HepG2 (cell line): ENCODE data around the gene AREL1. TPM values are rescaled to one million over a fixed set of nuclear protein-coding genes. Genes with fewer than 3 reads are reported as not detected.
A peak's percentile ranks its signal among the peaks of the same experiment; 100 is the strongest.

Experiments used
- FOXC1 ChIP-seq: sonication (generic); formaldehyde crosslinking; IDR thresholded peaks from 2 replicates; pipeline ENCODE4 v1.8.0; 2022; ENCODE audit warnings: mild to moderate bottlenecking, missing genetic modification reagents, borderline replicate concordance
- GATAD2A ChIP-seq: IDR thresholded peaks from 2 replicates; pipeline ENCODE4 v1.6.1; 2016
- HNF1B ChIP-seq: sonication (generic); formaldehyde crosslinking; IDR thresholded peaks from 2 replicates; pipeline ENCODE4 v1.5.1; 2020; ENCODE audit warnings: mild to moderate bottlenecking, moderate library complexity, missing genetic modification reagents
- IRF2 ChIP-seq: IDR thresholded peaks from 2 replicates; pipeline ENCODE4 v1.6.1; 2018; ENCODE audit warnings: missing genetic modification reagents, missing compliant biosample characterization
- MXI1 ChIP-seq: IDR thresholded peaks from 3 replicates; pipeline ENCODE4 v1.6.1; 2012; ENCODE audit warnings: low read depth, low read length, inconsistent platforms, borderline replicate concordance
- NFAT5 ChIP-seq: sonication (generic); formaldehyde crosslinking; IDR thresholded peaks from 2 replicates; pipeline ENCODE4 v1.4.0; 2020; ENCODE audit warnings: missing genetic modification reagents
- NFE2L2 ChIP-seq: fragments of 150-350 bp; IDR thresholded peaks from 2 replicates; pipeline ENCODE4 v1.6.1; 2014; ENCODE audit warnings: low read length
- PHF5A ChIP-seq: IDR thresholded peaks from one replicate; pipeline ENCODE4 v1.6.1; 2018; ENCODE audit warnings: low read depth, missing genetic modification reagents; ENCODE audit not compliant: unreplicated experiment
- RELA ChIP-seq: sonication (generic); formaldehyde crosslinking; IDR thresholded peaks from 2 replicates; pipeline ENCODE4 v1.4.0; 2020; ENCODE audit warnings: missing genetic modification reagents
- SAFB2 ChIP-seq: sonication (generic); formaldehyde crosslinking; IDR thresholded peaks from 2 replicates; pipeline ENCODE4 v1.5.1; 2020; ENCODE audit warnings: missing genetic modification reagents, low read depth, mild to moderate bottlenecking, borderline replicate concordance
- SIN3A ChIP-seq: IDR thresholded peaks from 2 replicates; pipeline ENCODE4 v1.6.1; 2011; ENCODE audit warnings: low read depth, mild to moderate bottlenecking, control low read depth, low read length, borderline replicate concordance
- SMAD1 ChIP-seq: sonication (generic); formaldehyde crosslinking; IDR thresholded peaks from 2 replicates; pipeline ENCODE4 v1.4.0; 2020; ENCODE audit warnings: missing genetic modification reagents, low read depth, mild to moderate bottlenecking, borderline replicate concordance
- SPEN ChIP-seq: sonication (generic); formaldehyde crosslinking; IDR thresholded peaks from 2 replicates; pipeline ENCODE4 v1.5.1; 2020; ENCODE audit warnings: low read depth, mild to moderate bottlenecking, missing genetic modification reagents
- SSRP1 ChIP-seq: IDR thresholded peaks from 2 replicates; pipeline ENCODE4 v1.6.1; 2016; ENCODE audit warnings: control low read depth
- ZIK1 ChIP-seq: sonication (generic); formaldehyde crosslinking; IDR thresholded peaks from 2 replicates; pipeline ENCODE4 v1.5.0; 2020; ENCODE audit warnings: mild to moderate bottlenecking, low read depth, missing genetic modification reagents, borderline replicate concordance
- ZNF274 ChIP-seq: sonication (generic); formaldehyde crosslinking; IDR thresholded peaks from 2 replicates; pipeline ENCODE4 v1.5.1; 2020; ENCODE audit warnings: mild to moderate bottlenecking, missing genetic modification reagents
- ZNF749 ChIP-seq: sonication (generic); formaldehyde crosslinking; IDR thresholded peaks from 2 replicates; pipeline ENCODE4 v1.8.0; 2022; ENCODE audit warnings: mild to moderate bottlenecking, missing genetic modification reagents, moderate library complexity, borderline replicate concordance
- polyA plus RNA-seq, 8 experiments: library from polyadenylated mRNA; depleted of rRNA in 3 of 8; stranded (reverse) in 7 of 8; unstranded in 1 of 8; fragments of >200 nt; fragmentation: Illumina TruSeq in 4 of 8; extraction: Trizol in 4 of 8; gene quantifications; 2 replicates each; pipeline versions ENCODE4 v1.2.1 to v1.2.3, GENCODE V29; 2011 to 2016; ENCODE audit warnings: low read depth in 4 of 8, missing spikeins in 1 of 8, mixed read lengths in 1 of 8; ENCODE audit not compliant: insufficient read depth in 1 of 8
- total RNA-seq, 5 experiments: library from RNA; depleted of rRNA; stranded (reverse); fragments of >200 nt; fragmentation: Illumina TruSeq; extraction: Trizol; gene quantifications; 2 replicates each; pipeline ENCODE4 v1.2.3, GENCODE V29; 2016; ENCODE audit warnings: low read depth in 1 of 5
- TF ChIP-seq, protein P1 (sequence below): sonication (generic); formaldehyde crosslinking; IDR thresholded peaks from 2 replicates; pipeline ENCODE4 v1.4.0; 2020; ENCODE audit warnings: mild to moderate bottlenecking, missing genetic modification reagents

Gene AREL1
- total and polyA plus RNA-seq, 2 of the 13 experiments (the other 11 are each of a cell fraction or from before 2014, with no cell fraction given): 21.3 to 25.4 TPM

- TF ChIP-seq, protein P1, sequence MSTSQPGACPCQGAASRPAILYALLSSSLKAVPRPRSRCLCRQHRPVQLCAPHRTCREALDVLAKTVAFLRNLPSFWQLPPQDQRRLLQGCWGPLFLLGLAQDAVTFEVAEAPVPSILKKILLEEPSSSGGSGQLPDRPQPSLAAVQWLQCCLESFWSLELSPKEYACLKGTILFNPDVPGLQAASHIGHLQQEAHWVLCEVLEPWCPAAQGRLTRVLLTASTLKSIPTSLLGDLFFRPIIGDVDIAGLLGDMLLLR (CRISPR knock-in tag): no peak
- TF ChIP-seq ZIK1 (CRISPR knock-in tag) (0 out of 2 replicates have a peak, but pooled peaks have one; percentile 29), SAFB2 (CRISPR knock-in tag) (peak; percentile 74; the same call in 1 of the 2 replicates), SPEN (CRISPR knock-in tag) (peak; percentile 86), NFE2L2 (no peak), GATAD2A (CRISPR knock-in tag) (peak; percentile 53), ZNF274 (no peak), FOXC1 (CRISPR knock-in tag) (peak; percentile 67; the same call in 1 of the 2 replicates), MXI1 (peak; percentile 82; the same call in 1 of the 3 replicates), HNF1B (CRISPR knock-in tag) (peak; percentile 88), NFAT5 (no peak), SMAD1 (CRISPR knock-in tag) (0 out of 2 replicates have a peak, but pooled peaks have one; percentile 44), SSRP1 (CRISPR knock-in tag) (no peak), SIN3A (peak; percentile 96), IRF2 (CRISPR knock-in tag) (peak; percentile 92), ZNF749 (0 out of 2 replicates have a peak, but pooled peaks have one; percentile 1), PHF5A (peak; percentile 58), RELA (CRISPR knock-in tag) (no peak)
These were observed at the start of gene AREL1, which contains the start of gene FCF1 (continued) for GRCh38 chr14:74712499-74713394.
